Activated naive CD8-positive, alpha-beta T cell (primary cell): ENCODE data around the gene ANKAR.

Source experiments
- H3K27ac Mint-ChIP-seq: one replicate; pipeline ENCODE4 v1.8.0; 2021; ENCODE audit warnings: mixed read lengths
- H3K27me3 Mint-ChIP-seq: one replicate; pipeline ENCODE4 v1.8.0; 2021; ENCODE audit warnings: mixed read lengths
- H3K36me3 Mint-ChIP-seq: one replicate; pipeline ENCODE4 v1.8.0; 2021; ENCODE audit warnings: mixed read lengths
- H3K4me1 Mint-ChIP-seq: one replicate; pipeline ENCODE4 v1.8.0; 2021; ENCODE audit warnings: low read depth, mixed read lengths
- H3K4me3 Mint-ChIP-seq: one replicate; pipeline ENCODE4 v1.8.0; 2021; ENCODE audit warnings: mild to moderate bottlenecking, mixed read lengths
- H3K9me3 Mint-ChIP-seq: one replicate; pipeline ENCODE4 v1.8.0; 2021; ENCODE audit warnings: low read depth, mixed read lengths

Gene ANKAR

DNA sequence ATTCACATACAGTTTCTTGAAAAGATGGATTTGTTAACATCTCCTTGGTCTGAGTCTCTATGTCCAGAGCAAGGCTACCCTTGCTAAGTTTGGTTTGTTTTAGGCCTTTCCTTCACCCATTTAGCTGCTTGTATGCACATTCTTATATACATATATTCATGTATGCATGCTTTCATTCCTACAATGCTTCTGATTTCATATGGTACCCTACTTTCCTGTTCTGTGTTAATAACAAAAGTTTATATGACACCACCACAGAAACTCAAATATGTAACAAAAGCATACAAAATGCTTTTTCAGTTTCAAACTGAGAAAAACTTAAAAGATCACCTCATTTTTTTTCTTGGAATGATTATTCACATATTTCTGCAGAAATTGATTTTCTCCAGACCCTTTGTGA is 48.7 kb downstream of the ANKAR start:
- H3K9me3 Mint-ChIP-seq: no peaks in the 10 kb centered on the region
- H3K4me3 Mint-ChIP-seq: no peak overlapping the region

More for the DNA sequence above, 48.7 kb downstream of the ANKAR start:
- H3K4me1 Mint-ChIP-seq: no peaks in the 10 kb centered on the region
- H3K27ac Mint-ChIP-seq: no peak overlapping the region
- peaks cover 9% of the 10 kb centered on the region for H3K36me3 Mint-ChIP-seq
- no peaks in the 10 kb centered on the region for H3K27me3 Mint-ChIP-seq
